Endodermal cell (in vitro differentiated cells): ENCODE data around the gene STK11. TPM values are rescaled to one million over a fixed set of nuclear protein-coding genes. Genes with fewer than 3 reads are reported as not detected.

Experiments used
- DNase-seq: peaks from one replicate; pipeline ENCODE4 v3.0.0-alpha.2; 2017
- H3K27ac ChIP-seq: 2 replicates; pipeline ENCODE4 v1.5.1; 2013; ENCODE audit warnings: mild to moderate bottlenecking, low read depth, low read length, moderate library complexity
- H3K27me3 ChIP-seq: 2 replicates; pipeline ENCODE4 v1.6.1; 2013; ENCODE audit warnings: mild to moderate bottlenecking, low read length, moderate library complexity; ENCODE audit not compliant: insufficient read depth, control insufficient read depth, poor library complexity, severe bottlenecking
- H3K36me3 ChIP-seq: 2 replicates; pipeline ENCODE4 v1.7.0; 2013; ENCODE audit warnings: mild to moderate bottlenecking, low read length, moderate library complexity; ENCODE audit not compliant: control insufficient read depth, insufficient read depth
- H3K4me1 ChIP-seq: one replicate; pipeline ENCODE4 v1.7.0; 2013; ENCODE audit warnings: low read length; ENCODE audit not compliant: control insufficient read depth, insufficient read depth
- H3K4me3 ChIP-seq: 2 replicates; pipeline ENCODE4 v1.5.1; 2013; ENCODE audit warnings: mild to moderate bottlenecking, low read length, moderate library complexity
- H3K9ac ChIP-seq: 2 replicates; pipeline ENCODE4 v1.6.1; 2013; ENCODE audit warnings: mild to moderate bottlenecking, low read length, moderate library complexity; ENCODE audit not compliant: poor library complexity, severe bottlenecking; ENCODE audit errors: extremely low read depth
- H3K9me3 ChIP-seq: 2 replicates; pipeline ENCODE4 v1.6.1; 2013; ENCODE audit warnings: mild to moderate bottlenecking, low read length, moderate library complexity; ENCODE audit not compliant: control insufficient read depth
- H3K27ac Mint-ChIP-seq: 2 replicates; pipeline ENCODE4 v1.8.0; 2020; ENCODE audit warnings: mixed read lengths
- H3K27me3 Mint-ChIP-seq: 2 replicates; pipeline ENCODE4 v1.8.0; 2021; ENCODE audit warnings: mild to moderate bottlenecking, mixed read lengths; ENCODE audit not compliant: insufficient read depth
- H3K36me3 Mint-ChIP-seq: 2 replicates; pipeline ENCODE4 v1.8.0; 2020; ENCODE audit warnings: low read depth, mixed read lengths
- H3K4me1 Mint-ChIP-seq: 2 replicates; pipeline ENCODE4 v1.8.0; 2020; ENCODE audit warnings: mixed read lengths
- H3K4me3 Mint-ChIP-seq: 2 replicates; pipeline ENCODE4 v1.8.0; 2020; ENCODE audit warnings: mild to moderate bottlenecking, moderate library complexity, mixed read lengths
- H3K9me3 Mint-ChIP-seq: 2 replicates; pipeline ENCODE4 v1.8.0; 2020; ENCODE audit warnings: mild to moderate bottlenecking, mixed read lengths
- WGBS, 2 experiments: methylation state at CpG; one replicate each; pipeline versions ENCODE4 v1.1.5 to v1.1.7; 2013; ENCODE audit warnings: missing lambda C conversion rate in 2 of 2, mixed read lengths in 1 of 2; ENCODE audit not compliant: insufficient coverage in 1 of 2, insufficient read length in 1 of 2; 5-methylcytosine and 5-hydroxymethylcytosine counted together
- total RNA-seq, 2 donors: library from RNA; stranded (reverse); fragmentation: NEBNext Ultra II Directional in 1 of 2; extraction: Animal tissue kit (Norgen Biotek cat#: 25700) in 1 of 2; gene quantifications; 2 replicates in 1 of 2; 3 replicates in 1 of 2; pipeline ENCODE4 v1.2.1, GENCODE V29; 2021
- TF ChIP-seq, protein P1 (sequence below): fragments of 200-600 bp; sonication (generic); conservative IDR thresholded peaks from 2 replicates; pipeline ENCODE4 v1.5.0; 2021; ENCODE audit warnings: antibody characterized with exemption, mild to moderate bottlenecking

The STK11 gene
- total RNA-seq, 2 donors from 2014 or later: 78.8 to 81.4 TPM

DNA sequence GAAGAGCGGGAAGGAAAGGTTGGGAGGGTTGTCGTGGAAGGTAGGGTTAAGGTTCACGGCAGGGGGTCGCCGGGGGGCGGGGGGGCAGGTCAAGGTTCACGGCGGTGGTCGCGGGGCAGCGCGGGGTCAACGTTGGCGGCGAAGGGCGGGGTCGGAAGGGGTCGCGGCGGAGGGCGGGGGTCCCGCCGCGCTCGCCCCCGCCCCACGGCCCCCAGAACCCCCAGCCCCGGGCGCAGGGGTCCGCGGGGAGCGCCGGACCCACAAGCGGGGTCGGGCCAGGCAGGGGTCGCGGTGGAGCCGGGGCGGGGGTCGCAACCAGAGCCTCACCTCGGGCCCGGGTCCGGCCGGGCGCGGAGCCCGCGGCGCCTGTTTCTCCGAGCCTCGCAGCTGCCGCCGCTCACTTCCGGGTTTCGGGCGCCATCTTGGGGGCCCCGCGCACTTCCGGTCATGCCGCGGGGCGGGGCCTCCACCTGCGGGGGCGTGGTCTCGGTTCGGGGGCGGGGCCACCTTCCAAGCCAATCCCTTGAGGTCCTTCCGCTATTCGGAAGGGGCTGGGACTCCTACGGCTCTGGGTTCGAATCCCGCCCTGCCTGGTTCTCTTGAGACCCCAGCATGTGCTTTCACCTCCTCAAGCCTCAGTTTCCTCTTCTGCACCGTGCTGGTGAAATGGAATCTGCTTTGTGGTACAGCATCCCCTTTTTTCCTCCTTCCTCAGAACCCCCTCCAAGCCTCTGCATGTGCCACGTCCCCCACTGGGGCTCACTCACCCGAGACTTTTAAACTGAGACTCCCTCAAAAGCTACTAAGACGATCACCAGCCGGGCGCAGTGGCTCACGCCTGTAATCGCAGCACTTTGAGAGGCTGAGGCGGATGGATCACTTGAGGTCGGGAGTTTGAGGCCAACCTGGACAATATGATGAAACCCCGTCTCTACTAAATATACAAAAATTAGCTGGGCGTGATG lies 31.5 kb upstream of the STK11 start, which contains the start of gene SBNO2:
Gene SBNO2 (minus strand): TSS at position 424 of the 965 bp plus-strand sequence. CDS start 19,992 bp downstream, outside the sequence.
- Histone ChIP-seq H3K9me3 (no peaks in the 10 kb centered on the region), H3K9ac (peak within 1 kb of the TSS; percentile 76), H3K36me3 (no peaks in the 10 kb centered on the region), H3K27ac (no peak within 1 kb of the TSS), H3K4me3 (peak within 1 kb of the TSS; percentile 90), H3K27me3 (no peaks in the 10 kb centered on the region), H3K4me1 (peaks cover 5% of the 10 kb centered on the region)
- DNase-seq: peak; percentile 98
- Mint-ChIP-seq H3K4me3 (peak within 1 kb of the TSS; percentile 93), H3K27me3 (no peaks in the 10 kb centered on the region), H3K36me3 (peaks cover 5% of the 10 kb centered on the region), H3K9me3 (no peaks in the 10 kb centered on the region), H3K4me1 (peaks cover 21% of the 10 kb centered on the region), H3K27ac (peak within 1 kb of the TSS; percentile 89)
- TF ChIP-seq, protein P1, sequence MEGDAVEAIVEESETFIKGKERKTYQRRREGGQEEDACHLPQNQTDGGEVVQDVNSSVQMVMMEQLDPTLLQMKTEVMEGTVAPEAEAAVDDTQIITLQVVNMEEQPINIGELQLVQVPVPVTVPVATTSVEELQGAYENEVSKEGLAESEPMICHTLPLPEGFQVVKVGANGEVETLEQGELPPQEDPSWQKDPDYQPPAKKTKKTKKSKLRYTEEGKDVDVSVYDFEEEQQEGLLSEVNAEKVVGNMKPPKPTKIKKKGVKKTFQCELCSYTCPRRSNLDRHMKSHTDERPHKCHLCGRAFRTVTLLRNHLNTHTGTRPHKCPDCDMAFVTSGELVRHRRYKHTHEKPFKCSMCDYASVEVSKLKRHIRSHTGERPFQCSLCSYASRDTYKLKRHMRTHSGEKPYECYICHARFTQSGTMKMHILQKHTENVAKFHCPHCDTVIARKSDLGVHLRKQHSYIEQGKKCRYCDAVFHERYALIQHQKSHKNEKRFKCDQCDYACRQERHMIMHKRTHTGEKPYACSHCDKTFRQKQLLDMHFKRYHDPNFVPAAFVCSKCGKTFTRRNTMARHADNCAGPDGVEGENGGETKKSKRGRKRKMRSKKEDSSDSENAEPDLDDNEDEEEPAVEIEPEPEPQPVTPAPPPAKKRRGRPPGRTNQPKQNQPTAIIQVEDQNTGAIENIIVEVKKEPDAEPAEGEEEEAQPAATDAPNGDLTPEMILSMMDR: no peak
- WGBS, 2 experiments: 15 to 23% methylated on average over 39 to 77 of the region's 84 CpGs

DNA sequence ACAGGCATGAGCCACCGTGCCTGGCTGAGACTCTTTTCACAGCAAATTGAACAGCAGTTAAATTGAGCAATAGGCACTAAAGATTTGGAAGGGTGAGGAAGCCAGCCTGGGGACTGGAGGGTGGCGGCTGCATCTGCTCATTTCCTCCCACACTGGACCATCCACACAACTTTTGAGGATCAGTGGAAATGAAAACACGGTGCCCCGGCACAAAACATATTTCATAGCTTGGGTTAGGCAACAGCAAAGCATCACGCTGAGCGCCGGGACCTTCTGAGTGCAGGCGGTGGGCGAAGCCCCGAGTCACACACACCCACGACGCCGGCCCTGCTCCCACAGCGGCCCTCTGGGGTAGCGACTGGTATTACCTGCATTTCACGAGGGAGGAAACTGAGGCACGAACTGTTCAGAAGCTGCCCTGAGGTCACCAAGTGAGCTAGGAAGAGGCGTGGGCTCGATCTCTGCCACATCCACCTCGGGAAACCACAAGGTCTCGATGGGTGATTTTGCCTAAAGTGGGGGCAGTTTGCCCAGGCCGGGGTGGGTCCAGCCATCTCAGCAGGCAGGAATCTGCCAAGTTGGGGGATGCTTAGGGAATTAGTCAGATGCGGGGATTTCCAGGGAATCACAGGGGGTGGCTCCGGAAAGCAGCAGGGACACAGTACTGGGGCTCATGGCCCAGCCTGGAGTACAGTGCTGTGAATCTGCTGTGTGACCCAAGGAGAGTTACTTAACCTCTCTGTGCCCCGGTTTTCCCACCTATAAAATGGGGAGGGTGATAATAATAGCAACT lies 28.1 kb upstream of the STK11 start:
- Histone ChIP-seq H3K9ac (no peak overlapping the region), H3K36me3 (no peaks in the 10 kb centered on the region), H3K27ac (no peak overlapping the region), H3K9me3 (no peaks in the 10 kb centered on the region), H3K4me3 (no peak overlapping the region), H3K4me1 (peaks cover under 1% of the 10 kb centered on the region), H3K27me3 (no peaks in the 10 kb centered on the region)
- TF ChIP-seq, protein P1: no peak
- Mint-ChIP-seq H3K36me3 (no peaks in the 10 kb centered on the region), H3K9me3 (no peaks in the 10 kb centered on the region), H3K4me3 (no peak overlapping the region), H3K27ac (no peak overlapping the region), H3K4me1 (peaks cover 6% of the 10 kb centered on the region), H3K27me3 (no peaks in the 10 kb centered on the region)
- WGBS, 2 experiments: 86 to 87% methylated on average over 22 to 25 of the region's 25 CpGs
- peak; percentile 54 for DNase-seq

DNA sequence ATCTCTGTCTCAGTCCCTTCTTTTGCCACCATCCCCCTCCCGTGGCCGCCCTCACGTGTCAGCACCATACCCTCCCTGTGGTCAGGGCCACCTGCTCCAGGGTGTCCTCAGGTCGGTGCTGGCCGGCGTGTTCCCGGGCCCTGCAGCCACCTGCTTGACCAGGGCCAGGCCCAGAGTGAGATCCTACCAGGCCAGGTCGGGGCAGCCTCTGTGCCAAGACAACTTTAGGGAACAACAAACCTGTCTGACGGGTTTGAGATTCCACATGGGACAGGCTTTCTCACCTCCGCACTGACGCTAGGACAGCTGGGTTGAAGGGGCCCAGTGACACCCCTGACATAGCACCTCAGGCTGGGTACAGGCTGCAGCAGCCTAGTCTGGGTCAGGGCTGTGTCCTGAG lies 24.0 kb upstream of the STK11 start:
- H3K27ac ChIP-seq: no peak overlapping the region
- Mint-ChIP-seq H3K27me3 (no peaks in the 10 kb centered on the region), H3K9me3 (no peaks in the 10 kb centered on the region), H3K36me3 (no peaks in the 10 kb centered on the region), H3K27ac (no peak overlapping the region), H3K4me1 (peaks cover 3% of the 10 kb centered on the region), H3K4me3 (no peak overlapping the region)
- peak; percentile 76 for DNase-seq
- no peak overlapping the region for H3K4me3 ChIP-seq
- no peaks in the 10 kb centered on the region for H3K27me3 ChIP-seq
- TF ChIP-seq, protein P1: no peak
- no peaks in the 10 kb centered on the region for H3K4me1 ChIP-seq
- WGBS, 2 experiments: 90 to 92% methylated on average over 11 of the region's 11 CpGs
- H3K9me3 ChIP-seq: no peaks in the 10 kb centered on the region
- H3K9ac ChIP-seq: no peak overlapping the region
- no peaks in the 10 kb centered on the region for H3K36me3 ChIP-seq
